Left ventricle myocardium superior (tissue), 1 donor: ENCODE results near the gene PAPPA2. TPM values are rescaled to one million over a fixed set of nuclear protein-coding genes. Genes with fewer than 3 reads are reported as not detected.
"Not testable (repeated sequence)": the region's sequence is repeated elsewhere in the genome, so short reads cannot be mapped to it uniquely, and the experiment has no call there.

Experiments
- ATAC-seq: fragments of 200-7000 bp; cut with Tn5 transposase; one replicate; pipeline ENCODE4 v1.9.1; 2020; ENCODE audit warnings: mild to moderate bottlenecking, moderate library complexity
- DNase-seq: peaks from one replicate; pipeline ENCODE4 v3.0.0-alpha.2; 2020
- intact Hi-C: fragments of 100-400 bp; cut with micrococcal nuclease; formaldehyde crosslinking; loops from one replicate; pipeline ENCODE4 v1.11.0; 2022
- total RNA-seq: library from RNA; stranded (reverse); fragmentation: NEBNext Ultra II Directional; extraction: Animal tissue kit (Norgen Biotek cat#: 25700); gene quantifications from one replicate; pipeline ENCODE4 v1.2.1, GENCODE V29; 2021
- donor health status: DM: no; HTN: yes; CAD: no; lungs with severe emphysema.

Gene PAPPA2
- total RNA-seq, 1 donor from 2014 or later = 0.45 TPM

DNA sequence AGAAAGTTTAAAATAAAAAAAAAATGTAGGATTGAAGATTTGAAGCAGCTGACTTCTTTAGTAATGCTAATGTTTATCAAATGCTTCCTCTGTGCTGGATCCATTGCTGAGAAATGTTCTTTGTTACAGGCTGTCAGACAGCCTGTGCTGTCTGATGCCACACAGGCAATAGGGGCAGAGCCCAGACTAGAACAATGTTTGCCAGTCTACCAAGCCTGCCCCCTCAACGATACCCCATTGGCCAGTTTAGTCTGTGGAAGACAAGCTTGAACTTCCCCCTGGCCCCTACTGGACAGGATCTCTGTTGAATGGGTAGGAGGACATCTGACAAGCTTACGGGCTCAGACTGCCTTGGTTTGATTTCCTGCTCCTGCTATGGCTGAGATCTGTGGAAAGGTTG is 79.4 kb downstream of the PAPPA2 start:
- intact Hi-C loops = no loop called here
- ATAC-seq (no peak), DNase-seq (no peak)

GRCh38 chr1:176543360-176544129 is 80.6 kb downstream of the PAPPA2 start:
- ATAC-seq = no peak
- intact Hi-C loops = no loop called here
- no peak for DNase-seq

- intact Hi-C loops = no loop called here
- ATAC-seq (no peak), DNase-seq (no peak)
Measured at GRCh38 chr1:176545034-176545639, 82.2 kb downstream of the PAPPA2 start.

GRCh38 chr1:176546825-176547224 is 83.8 kb downstream of the PAPPA2 start:
- no peak for DNase-seq
- intact Hi-C loops = no loop called here
- ATAC-seq = no peak

DNA sequence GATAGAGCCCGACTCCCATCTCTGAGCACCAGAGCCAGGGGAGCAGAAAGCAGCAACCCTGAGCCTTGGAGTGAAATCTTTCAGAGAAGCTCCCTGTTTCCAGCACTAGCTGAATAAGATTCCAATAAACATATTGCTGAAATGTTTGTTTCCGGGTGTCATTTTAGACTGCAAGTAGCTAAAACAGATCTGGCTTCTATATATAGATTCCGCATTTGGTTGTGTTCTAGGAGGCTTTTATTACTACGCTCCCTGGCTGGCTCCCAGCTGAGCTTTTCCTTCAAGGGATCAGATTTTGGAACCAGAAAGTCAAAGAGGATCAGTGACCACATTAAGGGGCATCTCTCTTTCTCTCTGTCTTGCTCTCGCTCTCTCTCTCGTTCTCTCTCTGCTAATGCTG is 88.2 kb downstream of the PAPPA2 start:
- intact Hi-C loops = no loop called here
- no peak for ATAC-seq

DNA sequence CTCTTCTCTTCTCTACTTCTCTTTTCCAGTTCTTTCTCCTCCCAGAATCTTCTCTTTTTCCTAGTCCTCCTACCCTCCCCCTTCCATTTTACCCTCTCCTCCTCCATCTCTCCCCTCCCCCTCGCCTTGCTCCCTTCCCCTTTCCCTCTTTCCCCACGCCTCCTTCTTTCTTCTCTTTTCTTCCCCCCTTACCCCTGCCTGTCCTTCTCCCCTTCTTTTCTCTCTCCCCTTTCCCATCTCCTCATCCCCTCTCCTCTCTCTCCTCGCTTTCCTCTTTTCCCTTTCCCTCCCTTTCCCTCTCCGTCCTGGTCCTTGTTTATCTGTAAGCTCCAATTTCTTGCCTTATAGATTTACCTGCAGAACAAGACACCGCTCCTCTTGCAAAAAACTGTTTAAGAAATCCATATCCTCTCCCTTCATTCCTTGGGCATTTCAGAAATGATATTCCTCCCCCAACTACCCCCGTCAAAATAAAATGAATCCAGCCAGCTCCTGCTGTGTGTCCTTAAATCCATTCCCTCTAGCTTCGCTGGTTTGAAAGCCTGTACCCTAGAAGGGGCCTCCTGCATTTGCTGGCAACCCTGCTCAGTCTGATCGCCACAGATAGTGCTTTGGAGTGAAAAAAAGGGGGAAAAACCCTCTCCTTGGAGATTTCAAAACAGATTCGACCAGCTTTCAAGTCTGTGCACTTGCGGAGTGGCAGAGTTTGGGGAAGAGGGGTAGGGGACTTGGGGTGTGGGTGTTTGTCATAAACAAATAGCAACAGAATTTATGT is 89.4 kb downstream of the PAPPA2 start:
- intact Hi-C loops = no loop called here

More for the DNA sequence above, 88.2 kb downstream of the PAPPA2 start:
- DNase-seq = no peak

DNA sequence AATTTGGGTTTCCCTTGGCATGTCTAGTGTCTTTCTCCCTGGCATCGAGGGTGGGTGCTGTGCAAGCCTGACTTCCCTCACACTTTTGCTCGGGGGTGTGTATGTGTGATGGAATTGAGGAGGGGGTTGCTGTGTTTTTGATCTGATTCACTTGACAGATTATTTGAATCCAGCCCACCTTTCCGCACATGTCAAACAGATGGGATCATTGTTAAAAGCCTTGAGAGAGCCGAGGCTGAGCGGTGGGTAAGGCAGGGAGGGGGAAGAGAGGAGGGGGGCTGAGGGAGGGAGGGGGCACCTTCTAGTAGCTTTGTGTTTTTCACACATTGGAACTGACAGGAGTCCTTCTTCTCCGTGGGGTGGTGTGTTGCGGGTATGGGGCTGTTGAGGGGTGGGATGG is 90.0 kb downstream of the PAPPA2 start:
- intact Hi-C loops = no loop called here
- no peak for DNase-seq
- ATAC-seq = no peak

More for the DNA sequence above, 89.4 kb downstream of the PAPPA2 start:
- DNase-seq (no peak), ATAC-seq (no peak)

DNA sequence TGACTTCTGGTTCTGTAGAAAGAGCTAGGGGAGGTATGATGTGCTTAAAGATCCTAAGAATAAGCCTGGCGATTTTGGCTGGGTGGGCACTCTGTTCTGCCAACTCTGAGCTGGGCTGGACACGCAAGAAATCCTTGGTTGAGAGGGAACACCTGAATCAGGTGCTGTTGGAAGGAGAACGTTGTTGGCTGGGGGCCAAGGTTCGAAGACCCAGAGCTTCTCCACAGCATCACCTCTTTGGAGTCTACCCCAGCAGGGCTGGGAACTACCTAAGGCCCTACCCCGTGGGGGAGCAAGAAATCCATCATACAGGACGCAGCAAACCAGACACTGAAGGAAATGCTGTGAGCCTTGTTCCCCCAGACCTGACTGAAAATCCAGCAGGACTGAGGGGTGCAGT is 93.3 kb downstream of the PAPPA2 start:
- intact Hi-C loops = loop anchor here (5.0 kb wide), 1 partner anchor 326 kb away; no protein-coding TSS in a partner anchor
- ATAC-seq = no peak
- no peak for DNase-seq

DNA sequence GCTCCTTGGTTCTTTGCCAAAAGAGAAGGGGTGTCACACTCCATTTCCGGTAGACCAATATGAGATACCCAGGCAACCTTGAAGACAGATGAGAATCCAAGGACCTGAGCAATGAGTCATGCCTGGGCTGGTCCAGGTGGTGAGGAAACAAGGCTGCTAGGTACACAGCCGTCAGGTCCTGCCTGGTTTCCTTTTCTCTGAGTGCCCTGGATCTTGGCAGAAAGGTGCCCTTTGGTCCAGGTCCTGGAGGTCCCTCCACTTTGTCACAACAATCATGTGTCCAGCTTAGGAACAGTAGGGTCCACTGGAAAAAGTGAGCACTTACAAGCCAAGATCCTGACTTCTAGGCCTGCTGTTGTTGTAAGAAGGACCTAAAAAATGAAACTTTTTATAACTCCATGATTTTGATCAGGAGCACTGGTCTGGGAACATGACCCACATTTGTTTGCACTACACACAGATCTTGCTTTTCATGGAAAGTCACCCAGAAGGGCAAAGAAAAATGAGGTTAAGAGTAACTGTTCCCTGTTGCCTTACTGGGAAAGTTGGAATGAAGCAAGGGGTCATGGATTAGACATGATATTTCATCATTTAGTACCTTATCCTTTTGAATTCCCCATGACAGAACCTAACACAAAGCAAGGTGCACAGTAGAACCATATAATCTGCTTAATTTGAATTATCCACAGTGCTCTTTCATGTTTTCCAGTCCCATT is 94.7 kb downstream of the PAPPA2 start:
- intact Hi-C loops = loop anchor here (5.0 kb wide), 1 partner anchor 325 kb away; no protein-coding TSS in a partner anchor
- no peak for ATAC-seq
- DNase-seq = no peak

DNA sequence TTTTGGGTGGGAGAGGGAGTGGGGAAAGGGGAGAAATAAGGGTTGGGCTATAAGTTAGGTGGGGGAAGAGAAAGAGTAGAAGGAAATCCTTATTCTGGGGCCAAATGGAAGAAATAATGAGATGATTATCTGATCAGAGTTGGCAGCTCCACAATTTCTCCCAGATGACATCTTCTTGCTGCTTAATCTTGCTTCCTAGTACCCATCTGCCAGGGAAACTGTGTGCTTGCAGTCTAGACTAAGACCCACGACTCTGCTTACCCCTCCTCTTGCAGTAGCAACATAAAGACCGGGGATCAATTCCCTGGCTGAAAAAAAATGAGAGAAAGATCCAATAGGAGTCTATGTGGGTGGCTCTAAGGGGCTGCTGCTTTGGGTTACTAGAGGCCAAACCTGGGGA is 95.6 kb downstream of the PAPPA2 start:
- no peak for DNase-seq
- ATAC-seq = no peak
- intact Hi-C loops = loop anchor here (5.0 kb wide), 1 partner anchor 324 kb away; no protein-coding TSS in a partner anchor

- ATAC-seq = peak; percentile 11
- no peak for DNase-seq
- intact Hi-C loops = loop anchor here (5.0 kb wide), 1 partner anchor 323 kb away; no protein-coding TSS in a partner anchor
Measured at GRCh38 chr1:176559474-176559873, 96.5 kb downstream of the PAPPA2 start.

DNA sequence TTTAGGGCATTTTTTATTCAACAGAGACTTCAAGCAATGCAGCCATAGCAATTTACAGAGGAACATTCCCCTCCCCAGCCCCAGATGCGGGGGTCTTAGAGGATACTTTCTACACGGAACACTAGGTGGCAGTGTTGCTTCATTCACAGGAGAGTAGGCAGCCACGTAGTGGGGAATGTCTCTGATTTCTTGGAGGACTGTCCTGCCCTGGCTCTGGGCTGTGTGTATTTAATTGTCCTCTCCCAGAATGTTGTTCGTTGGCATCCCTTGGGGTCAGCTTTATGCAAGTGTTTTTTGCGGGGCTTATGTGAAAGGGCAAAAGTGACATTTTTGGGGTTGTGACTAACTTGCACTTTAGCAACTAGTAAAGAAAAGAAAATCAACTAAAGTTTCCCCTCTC is 96.9 kb downstream of the PAPPA2 start:
- ATAC-seq = peak; percentile 96
- DNase-seq = peak; percentile 26
- intact Hi-C loops = loop anchor here (5.0 kb wide), 3 partner anchors 132 to 322 kb away; no protein-coding TSS in a partner anchor

- DNase-seq (no peak), ATAC-seq (no peak)
- intact Hi-C loops = loop anchor here (5.0 kb wide), 2 partner anchors 132 to 282 kb away; no protein-coding TSS in a partner anchor
Measured at GRCh38 chr1:176560681-176561080, 97.7 kb downstream of the PAPPA2 start.

DNA sequence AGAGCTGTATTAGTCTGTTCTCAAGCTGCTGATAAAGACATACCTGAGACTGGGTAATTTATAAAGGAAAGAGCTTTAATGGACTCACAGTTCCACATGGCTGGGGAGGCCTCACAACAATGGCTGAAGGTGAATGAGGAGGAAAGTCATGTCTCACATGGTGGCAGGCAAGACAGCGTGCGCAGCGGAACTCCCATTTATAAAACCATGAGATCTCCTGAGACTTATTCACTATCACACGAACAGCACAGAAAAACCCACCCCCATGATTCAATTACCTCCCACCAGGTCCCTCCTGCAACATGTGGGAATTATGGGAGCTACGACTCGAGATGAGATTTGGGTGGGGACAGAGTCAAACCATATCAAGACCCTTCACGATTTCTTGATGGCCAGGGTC is 98.8 kb downstream of the PAPPA2 start:
- intact Hi-C loops = loop anchor here (5.0 kb wide), 2 partner anchors 131 to 281 kb away; no protein-coding TSS in a partner anchor
- peak; percentile 20 for DNase-seq
- not testable (repeated sequence) for ATAC-seq

DNA sequence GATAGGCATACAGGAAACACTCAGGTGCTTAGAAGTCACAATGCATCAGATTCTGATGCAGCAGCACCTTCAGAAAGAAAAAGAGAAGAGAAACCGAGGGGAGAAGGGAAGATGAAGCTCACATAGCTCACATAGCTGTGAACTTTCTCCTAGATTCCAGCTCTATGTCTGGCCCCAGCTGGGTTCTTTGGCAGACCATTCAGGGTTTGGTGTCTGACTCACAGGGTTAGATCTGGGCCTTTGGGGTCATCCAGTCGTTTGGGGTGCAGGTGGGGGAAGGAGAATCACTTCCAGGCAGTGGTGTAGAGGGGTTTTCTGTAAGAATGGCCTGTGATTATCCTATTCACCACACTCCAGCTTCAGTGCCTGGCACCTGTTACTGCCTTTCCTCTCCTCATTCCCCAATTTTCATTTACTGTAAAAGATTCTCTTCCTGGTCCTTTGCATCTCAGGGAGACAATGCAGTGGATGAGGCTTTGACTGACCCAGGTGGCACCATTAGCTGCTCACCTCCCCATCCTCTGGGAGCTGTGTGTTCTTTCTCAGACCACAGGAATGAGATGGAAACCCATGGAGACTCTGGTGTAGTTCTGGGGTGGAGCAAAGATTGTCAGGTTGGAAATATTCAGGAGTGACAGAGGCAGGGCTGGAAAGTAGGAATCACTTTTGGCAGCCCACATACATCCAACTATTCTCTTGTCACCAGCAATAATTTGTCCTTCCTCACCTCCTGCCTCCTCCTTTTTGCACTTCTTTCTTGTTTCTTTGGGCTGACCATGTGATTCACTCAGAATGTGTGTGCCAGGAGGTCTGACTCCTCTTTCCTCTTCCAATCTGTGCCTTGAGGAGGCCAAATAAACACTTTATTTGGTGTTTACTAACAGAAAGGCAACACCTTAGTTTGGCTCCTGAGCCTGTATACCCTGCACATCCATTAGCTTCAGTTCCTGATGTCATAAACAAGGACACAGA is 103.3 kb downstream of the PAPPA2 start:
- ATAC-seq = peak; percentile 84
- DNase-seq = peak; percentile 24
- intact Hi-C loops = no loop called here

- intact Hi-C loops = no loop called here
- no peak for ATAC-seq
- no peak for DNase-seq
Measured at GRCh38 chr1:176567190-176567794, 104.3 kb downstream of the PAPPA2 start.

- intact Hi-C loops = no loop called here
- no peak for ATAC-seq
- DNase-seq = no peak
Measured at GRCh38 chr1:176568185-176568584, 105.2 kb downstream of the PAPPA2 start.
